Vagina (tissue), 2 donors: ENCODE results near the gene GRP.

Experiments
- CTCF ChIP-seq, 3 experiments: fragments of 450-650 bp in 2 of 3; fragments of 200-600 bp in 1 of 3; sonication (generic) in 1 of 3; IDR thresholded peaks; one replicate each; pipeline ENCODE4 v1.5.1; 2017 to 2019; ENCODE audit warnings: antibody characterized with exemption in 3 of 3, mild to moderate bottlenecking in 2 of 3, moderate library complexity in 2 of 3
- POLR2A ChIP-seq, 2 donors: fragments of 450-650 bp; IDR thresholded peaks; one replicate each; pipeline ENCODE4 v1.6.1; 2017; ENCODE audit warnings: antibody characterized with exemption in 2 of 2, mild to moderate bottlenecking in 2 of 2, moderate library complexity in 2 of 2
- POLR2AphosphoS5 ChIP-seq, 2 donors: sonication (generic); formaldehyde crosslinking; IDR thresholded peaks; one replicate each; pipeline ENCODE4 v1.9.0; 2017; ENCODE audit warnings: antibody characterized with exemption in 2 of 2, mild to moderate bottlenecking in 2 of 2, low read depth in 1 of 2; ENCODE audit not compliant: insufficient read depth in 1 of 2

DNA sequence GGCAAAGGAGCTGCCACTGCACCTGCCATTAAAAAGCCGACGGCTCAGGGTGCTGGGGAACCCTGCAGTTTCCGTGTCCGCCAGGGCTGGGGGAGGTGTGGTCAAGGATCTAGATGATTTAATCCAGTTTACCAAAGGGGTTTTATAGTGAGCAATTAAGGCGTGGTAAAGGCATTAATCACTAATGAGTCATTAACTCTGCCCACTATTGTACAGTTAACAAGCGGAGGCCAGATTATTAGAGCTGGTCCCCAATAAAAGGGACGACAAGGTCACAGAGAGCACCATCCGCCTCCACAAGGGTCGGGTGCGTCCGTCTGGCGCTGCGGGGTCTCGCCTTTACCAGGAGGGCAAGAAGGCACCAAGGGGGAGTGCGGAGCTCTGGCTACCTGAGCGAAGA is 43.7 kb downstream of the GRP start:
- TF ChIP-seq POLR2A (IDR thresholded peaks at IDR 0.05), result no peak
- no peak for TF ChIP-seq POLR2AphosphoS5 (IDR thresholded peaks at IDR 0.05; ENCODE audit: insufficient read depth in 1 of 2, low read depth in 1 of 2)
- TF ChIP-seq CTCF (IDR thresholded peaks at IDR 0.05), result no peak
